ENCODE data around the gene DIPK1B.

DNA sequence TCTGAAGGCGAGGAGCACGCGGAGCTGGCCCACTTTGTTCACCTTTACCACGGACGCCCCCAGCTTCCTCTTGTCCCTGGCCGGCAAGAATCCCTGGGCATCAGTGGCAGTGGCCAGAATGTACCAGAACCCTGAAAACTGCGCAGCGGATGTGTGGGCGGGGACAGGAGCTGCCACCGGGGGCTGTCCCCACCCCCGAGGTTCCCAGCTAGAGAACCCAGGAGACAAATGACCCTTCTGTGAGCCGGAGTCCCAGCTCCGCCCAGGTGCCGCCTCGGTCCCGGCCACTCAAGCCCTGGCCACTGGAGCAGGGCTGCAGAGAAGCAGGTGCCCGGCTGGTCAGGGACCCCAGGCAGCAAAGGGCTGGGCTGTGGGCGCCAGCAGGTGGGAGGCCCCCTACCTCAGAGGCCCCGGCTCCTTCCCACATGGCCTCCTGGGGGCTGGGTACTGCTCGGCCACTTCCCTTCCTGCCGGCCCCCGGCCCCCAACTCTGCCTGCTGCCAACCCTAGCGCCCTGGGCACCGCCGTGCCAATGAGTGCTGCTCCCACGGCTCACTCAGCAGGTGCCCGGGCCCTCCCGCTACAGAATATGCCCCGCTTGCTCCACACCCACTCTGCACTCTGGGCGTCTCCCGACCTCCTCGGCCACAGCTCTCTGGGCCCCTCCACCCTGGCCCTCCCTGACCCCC, 29.7 kb downstream of the DIPK1B start:
- TF ChIP-seq CTCF (IDR thresholded peaks at IDR 0.05; ENCODE audit: low read depth, low read length): no peak
- TF ChIP-seq POLR2A (IDR thresholded peaks at IDR 0.05; ENCODE audit: extremely low read depth, insufficient read length): no peak
- no peak for TF ChIP-seq MAX (IDR thresholded peaks at IDR 0.05; ENCODE audit: low read depth, low read length)
- no peak for TF ChIP-seq MYC (IDR thresholded peaks at IDR 0.05; ENCODE audit: low read depth, low read length)

Measured in NB4 (cell line).